ENCODE data around the gene ANKRD36B.
"Not testable (repeated sequence)": the region's sequence is repeated elsewhere in the genome, so short reads cannot be mapped to it uniquely, and the experiment has no call there.

The ANKRD36B gene

DNA sequence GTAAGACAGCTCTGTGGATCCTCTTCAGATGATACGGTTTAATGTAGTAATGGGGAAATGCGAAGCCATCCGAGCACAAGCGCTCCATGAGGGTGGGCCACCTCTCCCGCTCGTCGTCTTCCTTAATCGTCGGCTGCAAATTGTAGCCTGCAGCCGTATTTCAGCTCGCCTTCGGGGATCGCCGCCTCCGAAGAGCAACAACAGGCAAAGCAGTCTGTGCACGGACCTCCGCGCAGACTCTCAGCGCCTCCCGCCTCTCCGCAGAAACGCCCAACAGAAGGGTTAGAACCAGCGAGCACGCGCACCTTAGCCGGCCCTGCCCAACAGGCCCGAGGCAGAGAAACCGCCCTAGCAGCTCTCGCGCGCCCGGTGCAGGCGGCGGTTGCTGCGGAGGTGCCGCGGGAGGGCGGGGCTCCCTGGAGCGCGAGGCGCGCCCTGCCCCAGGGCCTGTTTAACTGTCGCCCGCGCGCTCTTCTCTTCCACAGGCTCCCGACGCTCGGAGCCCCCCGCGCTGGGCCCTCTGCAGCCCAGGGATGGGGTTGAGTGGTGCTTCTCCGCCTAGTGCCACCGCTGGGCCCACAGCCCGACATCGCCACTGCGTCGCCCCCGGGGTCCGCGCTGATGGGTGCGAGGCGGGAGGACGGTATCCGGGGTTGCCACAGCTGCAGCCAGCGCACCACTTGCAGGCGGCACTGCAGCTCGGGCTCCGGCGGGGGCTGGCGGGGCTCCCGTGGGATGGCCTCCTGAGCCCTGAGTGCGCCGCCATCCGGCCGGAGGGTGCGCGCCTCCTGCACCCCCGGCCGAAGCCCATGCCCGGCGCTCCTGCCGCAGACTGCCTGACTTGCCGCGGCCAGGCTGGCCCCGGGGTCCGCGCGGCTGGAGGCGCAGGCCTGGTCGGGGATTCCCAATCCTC, at the start of gene ANKRD36B:
TSS of gene ANKRD36B (minus strand) at position 280 of the 913 bp plus-strand sequence. CDS start at position 88, 192 bp downstream.
- DNase-seq (ENCODE audit: low read depth in 1 of 2, low spot score in 1 of 2) = peak; percentile 44 to 49

DNA sequence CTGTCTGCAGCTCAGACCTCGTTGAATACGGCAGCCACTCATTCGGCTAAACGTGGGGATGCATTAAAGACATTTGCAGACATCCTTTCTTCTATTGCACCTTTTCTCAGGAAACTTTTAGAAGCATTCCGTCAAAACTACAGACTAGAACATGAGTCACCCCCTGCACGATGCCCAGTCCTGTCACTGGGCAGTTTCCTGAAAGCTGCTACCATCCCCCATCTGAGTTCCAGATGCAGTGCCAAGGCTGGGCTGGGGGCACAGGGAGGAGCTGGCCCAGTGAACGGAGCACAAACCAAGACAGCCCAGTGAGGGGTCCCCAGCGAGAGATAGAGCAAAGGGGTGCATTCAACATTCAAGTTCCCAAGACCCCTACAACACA, 36.4 kb upstream of the ANKRD36B start:
- DNase-seq (ENCODE audit: low read depth in 1 of 2, low spot score in 1 of 2) = not testable (repeated sequence)

DNA sequence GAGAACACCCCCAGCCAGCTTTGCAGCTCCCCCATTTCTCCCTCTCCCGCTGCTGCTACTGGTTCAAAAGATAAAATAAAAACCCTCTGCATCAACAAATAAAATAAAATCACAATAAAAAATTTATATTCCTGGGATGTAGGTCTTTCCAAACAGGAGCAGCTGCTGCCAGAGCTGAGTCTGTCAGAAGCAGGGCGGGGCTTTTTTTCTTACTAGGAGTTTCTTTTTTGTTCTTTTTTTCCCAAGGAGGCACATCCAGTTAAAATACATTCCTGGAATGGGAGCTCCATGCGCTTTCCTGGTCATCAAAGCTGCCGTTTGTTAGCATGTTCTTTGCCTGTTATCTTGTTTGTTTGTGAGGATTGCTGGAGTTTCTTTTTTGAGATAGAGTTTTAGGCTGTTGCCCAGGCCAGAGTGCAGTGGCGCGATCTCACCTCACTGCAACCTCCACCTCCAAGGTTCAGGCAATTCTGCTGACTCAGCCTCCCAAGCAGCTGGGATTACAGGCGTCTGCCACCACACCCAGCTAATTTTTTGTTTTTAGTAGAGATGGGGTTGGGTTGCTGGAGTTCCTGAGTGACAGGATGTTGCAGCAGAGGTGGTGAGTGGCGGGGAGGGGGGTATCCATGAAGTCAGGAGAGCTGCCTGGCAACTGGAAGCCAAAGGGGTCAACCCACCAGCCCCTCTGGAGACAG, 35.8 kb upstream of the ANKRD36B start:
- not testable (repeated sequence) for DNase-seq (ENCODE audit: low read depth in 1 of 2, low spot score in 1 of 2)

DNA sequence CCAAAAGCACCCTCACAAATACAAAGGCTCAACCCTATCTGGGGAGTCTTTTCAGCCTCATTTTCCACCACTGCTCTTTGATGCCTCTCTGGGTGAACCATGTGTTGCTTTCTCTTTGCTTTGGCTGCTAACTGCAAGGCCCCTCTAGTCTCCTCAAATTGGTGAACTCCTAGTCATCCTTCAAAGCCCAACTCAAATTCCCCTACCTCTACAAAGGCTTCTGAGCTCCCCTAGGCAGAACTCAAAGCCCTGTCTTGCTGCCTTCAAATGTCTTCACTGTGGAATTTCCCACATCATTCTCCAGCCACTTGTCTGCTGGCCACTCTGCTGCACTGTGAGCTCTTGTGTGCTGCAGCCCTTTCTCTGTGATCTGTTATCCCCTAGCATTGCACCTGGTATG, 33.3 kb upstream of the ANKRD36B start:
- DNase-seq (ENCODE audit: low read depth in 1 of 2, low spot score in 1 of 2) = not testable (repeated sequence)

DNA sequence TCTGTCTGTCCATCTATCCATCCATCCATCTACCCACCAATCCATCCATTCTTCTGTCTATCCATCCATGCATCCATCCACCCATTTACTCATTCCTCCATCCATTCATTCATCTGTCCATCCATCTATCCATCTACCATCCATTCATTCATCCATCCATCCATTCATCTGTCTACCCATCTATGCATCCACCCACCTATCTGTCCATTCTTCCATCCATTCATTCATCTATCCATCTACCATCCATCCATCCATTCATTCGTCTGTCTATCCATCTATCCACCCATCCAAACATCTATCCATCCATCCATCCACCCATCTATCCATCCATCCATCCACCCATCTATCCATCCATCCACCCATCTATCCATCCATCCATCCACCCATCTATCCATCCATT, 30.8 kb upstream of the ANKRD36B start:
- DNase-seq (ENCODE audit: low read depth in 1 of 2, low spot score in 1 of 2) = not testable (repeated sequence)

DNA sequence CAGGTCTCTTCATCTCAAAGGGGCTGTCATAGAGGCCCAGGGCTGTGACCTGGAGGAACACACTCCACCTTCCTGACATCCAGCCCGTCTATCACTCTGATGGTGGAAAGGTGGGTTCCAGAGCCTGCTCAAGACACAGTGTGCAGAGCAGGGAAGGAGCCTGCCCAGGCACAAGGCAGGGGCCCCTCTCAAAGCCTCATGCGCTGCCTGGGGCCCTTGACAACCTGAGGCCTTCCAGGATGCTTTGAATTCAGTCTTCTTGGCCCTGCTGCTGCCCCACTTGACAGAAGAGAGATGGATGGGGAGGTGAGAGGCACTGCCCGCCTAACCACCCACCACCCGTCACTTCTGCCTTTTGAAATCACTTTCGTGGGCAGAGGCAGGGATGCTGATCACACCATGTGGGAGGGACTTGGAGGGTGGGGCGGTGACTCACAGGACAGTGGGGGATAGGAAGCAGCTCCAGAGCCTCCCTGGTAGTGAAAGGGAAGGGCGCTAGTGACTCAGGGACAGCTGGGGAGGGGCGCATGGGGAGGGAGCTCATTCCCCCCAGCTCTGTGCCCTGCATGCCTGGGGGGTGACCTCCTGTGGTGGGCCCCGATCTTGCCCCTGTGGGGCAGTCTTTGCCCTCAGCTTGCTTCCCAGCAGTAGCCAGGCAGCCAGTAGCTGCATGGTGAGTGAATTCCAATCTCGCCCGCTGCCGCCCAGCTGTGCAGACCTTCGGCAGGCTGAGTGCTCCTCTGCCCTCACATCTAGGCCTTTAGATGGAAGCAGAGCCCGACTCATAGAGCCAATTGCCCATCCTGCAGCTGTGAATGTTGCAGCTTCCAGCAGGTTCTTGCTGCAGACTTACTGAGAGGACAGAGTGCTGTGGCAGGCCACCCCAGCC, 29.5 kb upstream of the ANKRD36B start:
- DNase-seq (ENCODE audit: low read depth in 1 of 2, low spot score in 1 of 2) = not testable (repeated sequence)

DNA sequence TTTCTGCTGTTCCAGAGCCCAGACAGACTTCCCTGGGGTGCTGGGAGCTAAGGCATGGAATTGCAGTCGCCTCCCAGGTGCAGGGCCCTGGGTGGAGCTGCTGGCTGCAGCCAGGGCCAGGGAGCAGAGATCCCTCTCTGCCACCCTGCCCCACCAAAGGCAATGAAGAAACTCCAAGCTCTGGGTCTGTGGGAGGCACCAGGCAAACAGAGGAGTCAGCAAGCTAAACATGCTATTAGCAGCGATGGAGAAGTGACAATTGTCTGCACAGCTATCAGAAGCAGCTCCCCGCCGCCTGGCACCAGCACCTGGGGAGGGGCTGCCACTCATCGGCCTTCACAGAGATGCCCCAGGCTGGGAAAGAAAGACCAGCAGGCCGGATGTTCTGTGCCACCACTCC, 28.2 kb upstream of the ANKRD36B start:
- no peak for DNase-seq (ENCODE audit: low read depth in 1 of 2, low spot score in 1 of 2)

DNA sequence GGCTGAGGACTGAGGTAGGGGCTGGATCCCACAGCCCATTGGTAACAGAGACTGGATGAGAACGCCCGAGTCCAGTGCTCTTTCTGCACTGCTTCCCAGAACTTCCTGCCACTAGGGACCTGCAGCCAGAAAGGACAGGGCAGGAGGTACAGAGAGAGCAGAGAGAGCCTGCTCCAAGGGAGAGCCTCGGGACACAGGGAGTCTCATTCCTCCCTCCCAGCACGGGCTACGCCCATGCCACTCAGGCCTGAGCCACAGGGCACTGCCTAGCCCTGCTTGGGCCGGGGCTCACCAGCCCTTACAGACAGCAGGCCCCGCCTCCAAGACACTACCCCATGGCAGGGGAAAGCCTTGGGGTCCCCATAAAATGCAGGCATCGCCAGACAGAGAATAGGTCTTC, 26.1 kb upstream of the ANKRD36B start:
- not testable (repeated sequence) for DNase-seq (ENCODE audit: low read depth in 1 of 2, low spot score in 1 of 2)

DNA sequence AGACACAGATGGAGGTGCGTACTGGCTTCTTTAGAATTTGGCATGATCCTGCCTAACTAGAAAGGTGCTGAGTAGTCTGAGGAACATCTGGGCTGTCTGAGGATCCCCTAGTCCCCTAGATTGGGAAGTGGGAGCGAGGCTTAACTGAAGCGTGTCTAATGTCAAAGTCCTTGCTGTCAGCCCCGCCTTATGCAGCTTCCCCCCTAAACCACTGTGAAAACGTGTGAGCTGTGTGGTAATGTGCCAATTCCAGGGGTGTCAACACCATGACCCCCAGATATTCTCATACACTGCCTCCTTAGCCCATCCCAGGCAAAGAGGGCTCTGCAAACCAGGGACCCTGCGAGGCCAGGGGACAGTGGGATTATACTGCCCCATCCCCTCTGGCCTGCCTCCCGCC, 22.2 kb upstream of the ANKRD36B start:
- DNase-seq (ENCODE audit: low read depth in 1 of 2, low spot score in 1 of 2) = not testable (repeated sequence)

DNA sequence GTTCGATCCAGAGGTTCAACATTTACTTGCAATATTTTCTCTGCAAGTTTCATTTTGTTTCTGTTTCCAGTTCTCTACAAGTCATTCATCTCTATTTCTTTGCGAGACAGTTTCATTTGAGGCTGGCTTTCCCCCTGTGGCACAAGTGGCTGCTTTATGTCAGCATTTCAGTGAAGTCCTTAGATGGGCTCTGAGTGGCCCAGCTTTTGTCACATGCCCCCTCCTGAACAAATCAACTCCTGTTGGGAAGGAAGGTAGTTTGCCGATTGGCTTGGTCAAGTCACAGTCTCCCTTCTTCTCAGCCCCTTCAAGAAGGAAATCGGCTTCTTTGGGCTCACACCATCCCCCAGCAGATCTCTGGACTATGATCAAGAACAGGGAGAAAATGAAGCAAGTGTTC, 19.1 kb upstream of the ANKRD36B start:
- not testable (repeated sequence) for DNase-seq (ENCODE audit: low read depth in 1 of 2, low spot score in 1 of 2)

DNA sequence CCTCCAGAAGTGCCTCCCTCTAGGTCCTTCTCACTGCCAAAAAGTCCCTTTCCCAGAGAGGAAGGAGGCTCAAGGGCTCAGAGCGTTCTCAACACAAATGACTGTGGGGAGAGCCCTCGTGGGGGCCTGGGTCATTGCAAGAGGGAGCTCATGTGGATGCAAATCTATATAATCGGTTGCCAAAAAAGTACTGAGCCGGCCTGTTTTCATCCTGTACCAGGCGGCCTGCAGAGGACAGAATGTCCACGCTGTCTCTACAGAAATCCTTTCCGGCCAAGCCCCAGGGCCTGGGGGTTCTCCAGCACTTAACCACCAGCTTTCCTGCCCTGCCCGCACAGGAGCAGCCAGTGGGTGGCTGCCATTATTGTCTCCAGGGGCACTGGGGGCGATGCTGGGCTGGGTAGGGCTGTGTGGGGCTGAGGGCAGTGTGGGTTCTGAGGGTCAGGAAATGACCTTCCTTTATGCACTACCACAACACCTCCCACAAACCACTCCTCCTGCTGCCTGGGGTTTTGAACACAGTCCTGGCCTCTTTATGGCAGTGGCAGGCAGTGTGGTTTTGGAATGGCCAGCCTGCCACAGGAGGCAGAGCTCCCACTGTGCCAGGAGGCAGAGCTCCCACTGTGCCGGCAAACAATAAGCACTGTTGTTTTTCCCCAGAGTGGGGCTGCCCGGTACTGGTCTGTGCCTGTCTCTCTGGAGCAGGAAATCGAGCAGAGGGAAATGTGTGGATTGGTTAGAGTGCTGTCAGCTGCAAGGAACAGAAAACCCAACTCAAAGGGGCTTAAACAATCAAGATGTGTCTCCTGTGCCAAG, 16.1 kb upstream of the ANKRD36B start:
- not testable (repeated sequence) for DNase-seq (ENCODE audit: low read depth in 1 of 2, low spot score in 1 of 2)

DNA sequence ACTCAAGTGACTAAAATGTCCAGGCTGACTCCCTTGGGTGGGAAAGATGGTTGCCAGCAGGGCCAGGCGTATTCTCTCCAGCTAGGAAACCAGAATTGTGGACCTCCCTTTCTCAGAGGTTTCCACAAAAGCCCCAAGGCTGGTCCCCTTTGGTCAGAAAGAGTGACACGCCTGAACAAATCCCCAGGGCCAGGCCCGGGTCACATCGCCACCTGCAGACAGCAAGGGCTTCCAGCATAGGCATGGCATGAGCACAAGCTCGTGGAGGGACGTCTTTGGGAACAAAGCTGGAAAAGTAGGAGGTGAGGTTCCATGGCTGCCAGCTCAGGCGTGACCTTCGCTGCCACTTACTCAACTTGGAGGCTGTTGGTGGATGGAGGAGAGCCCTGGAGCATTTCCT, 15.4 kb upstream of the ANKRD36B start:
- DNase-seq (ENCODE audit: low read depth in 1 of 2, low spot score in 1 of 2) = not testable (repeated sequence)

DNA sequence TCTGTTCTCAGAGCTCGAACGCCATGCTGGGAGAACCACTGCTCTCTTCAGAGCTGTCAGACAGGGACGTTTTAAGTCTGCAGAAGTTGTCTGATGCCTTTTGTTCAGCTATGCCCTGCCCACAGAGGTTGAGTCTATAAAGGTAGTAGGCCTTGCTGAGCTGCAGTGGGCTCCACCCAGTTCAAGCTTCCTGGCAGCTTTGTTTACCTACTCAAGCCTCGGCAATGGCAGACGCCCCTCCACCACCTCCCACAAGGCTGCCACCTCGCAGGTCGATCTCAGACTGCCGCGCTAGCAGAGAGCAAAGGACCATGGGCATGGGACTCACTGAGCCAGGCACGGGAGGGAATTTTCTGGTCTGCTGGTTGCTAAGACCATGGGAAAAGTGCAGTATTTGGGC, 11.9 kb upstream of the ANKRD36B start:
- not testable (repeated sequence) for DNase-seq (ENCODE audit: low read depth in 1 of 2, low spot score in 1 of 2)

DNA sequence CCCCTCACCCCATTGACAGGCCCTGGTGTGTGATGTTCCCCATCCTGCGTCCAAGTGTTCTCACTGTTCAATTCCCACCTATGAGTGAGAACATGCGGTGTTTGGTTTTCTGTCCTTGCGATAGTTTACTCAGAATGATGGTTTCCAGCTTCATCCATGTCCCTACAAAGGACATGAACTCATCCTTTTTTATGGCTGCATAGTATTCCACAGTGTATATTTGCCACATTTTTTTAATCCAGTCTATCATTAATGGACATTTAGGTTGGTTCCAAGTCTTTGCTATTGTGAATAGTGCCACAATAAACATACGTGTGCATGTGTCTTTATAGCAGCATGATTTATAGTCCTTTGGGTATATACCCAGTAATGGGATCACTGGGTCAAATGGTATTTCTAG, 6.5 kb upstream of the ANKRD36B start:
- DNase-seq (ENCODE audit: low read depth in 1 of 2, low spot score in 1 of 2) = not testable (repeated sequence)

DNA sequence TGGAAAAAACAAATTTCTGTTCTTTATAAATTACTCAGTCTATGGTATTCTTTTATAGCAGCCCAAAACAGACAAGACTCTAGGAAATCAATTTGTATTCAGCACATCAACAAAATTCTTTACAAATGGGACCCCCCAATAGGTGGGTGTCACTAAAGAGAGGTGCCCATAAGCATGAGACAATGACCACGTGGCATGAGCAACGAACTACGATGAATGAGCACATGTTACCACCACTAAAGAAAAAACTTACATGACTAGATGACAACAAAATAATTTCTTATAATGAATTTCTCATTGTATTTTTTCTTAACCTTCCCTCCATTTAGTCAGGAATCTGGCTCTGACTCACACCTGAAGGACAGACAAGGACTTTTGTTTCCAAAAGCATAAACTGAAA, 3.8 kb upstream of the ANKRD36B start:
- not testable (repeated sequence) for DNase-seq (ENCODE audit: low read depth in 1 of 2, low spot score in 1 of 2)

DNA sequence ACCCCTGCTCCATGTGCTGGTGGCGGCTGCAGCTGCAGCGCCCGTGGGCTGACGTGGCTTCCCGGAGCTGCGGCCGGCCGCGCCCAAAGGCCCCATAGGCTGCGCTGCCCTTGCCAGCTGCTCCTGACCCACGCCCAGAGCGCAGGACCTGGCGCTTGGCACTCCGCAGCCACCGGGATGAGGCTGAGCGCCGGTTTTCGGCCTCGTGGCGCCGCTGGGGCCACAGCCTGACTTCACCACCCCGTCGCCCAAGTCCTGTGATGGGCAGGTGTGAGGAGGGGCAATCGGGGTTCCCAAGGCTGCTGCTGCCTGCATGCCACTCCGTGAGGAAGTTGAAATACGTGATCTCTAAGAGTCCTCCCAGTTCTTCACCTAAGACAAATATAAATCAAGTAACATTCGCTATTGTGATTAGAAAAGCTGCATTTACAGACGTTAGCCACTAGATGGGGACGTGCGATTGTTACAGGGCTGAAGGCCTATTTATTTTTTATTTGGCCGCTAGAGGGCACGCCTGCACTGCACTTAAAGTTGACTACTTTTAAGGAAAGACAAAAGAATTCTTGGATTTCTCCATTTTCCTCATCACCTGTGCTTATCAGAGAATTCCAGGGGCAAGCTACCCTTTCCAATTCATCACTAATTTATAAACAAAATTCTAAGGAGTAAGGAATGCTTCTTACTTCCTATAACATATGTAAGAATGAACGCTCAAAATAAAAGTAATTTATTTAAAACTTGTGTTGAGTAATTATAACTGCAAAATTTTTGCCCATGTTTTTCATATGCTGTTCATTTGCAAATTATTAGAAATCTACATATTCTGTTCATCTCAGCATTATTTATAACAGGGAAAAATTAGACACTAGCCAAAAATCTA, 1.1 kb upstream of the ANKRD36B start:
- DNase-seq (ENCODE audit: low read depth in 1 of 2, low spot score in 1 of 2) = peak; percentile 26 to 47

DNA sequence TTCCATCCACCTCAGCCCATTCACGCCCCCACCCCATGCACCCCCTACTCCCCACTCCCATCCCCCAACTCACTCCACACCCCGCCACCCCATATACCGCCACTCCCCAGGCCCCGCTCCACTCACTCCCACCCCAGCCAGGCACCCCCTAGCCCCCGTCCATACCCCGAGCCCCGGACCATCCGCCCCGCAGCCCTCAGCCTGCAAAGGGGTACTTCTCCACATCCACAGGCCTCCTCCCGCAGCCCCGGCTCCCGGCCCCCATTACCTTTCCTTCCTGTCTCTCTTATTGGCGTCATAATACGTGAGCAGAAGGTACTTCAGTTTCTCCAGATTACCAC, 450 bp downstream of the ANKRD36B start:
- not testable (repeated sequence) for DNase-seq (ENCODE audit: low read depth in 1 of 2, low spot score in 1 of 2)

DNA sequence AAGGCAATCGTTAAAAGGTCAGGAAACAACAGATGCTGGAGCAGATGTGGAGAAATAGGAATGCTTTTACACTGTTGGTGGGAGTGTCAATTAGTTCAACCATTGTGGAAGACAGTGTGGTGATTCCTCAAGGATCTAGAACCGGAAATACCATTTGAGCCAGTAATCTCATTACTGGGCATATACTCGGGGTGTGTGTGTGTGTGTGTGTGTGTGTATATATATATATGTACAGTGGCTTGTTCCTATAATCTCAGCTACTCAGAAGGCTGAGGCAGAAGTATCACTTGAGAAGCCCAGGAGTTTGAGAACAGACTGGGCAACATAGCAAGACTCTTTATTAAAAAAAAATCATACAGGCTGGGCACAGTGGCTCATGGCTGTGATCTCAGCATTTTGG, 24.0 kb downstream of the ANKRD36B start:
- DNase-seq (ENCODE audit: low read depth in 1 of 2, low spot score in 1 of 2) = not testable (repeated sequence)

DNA sequence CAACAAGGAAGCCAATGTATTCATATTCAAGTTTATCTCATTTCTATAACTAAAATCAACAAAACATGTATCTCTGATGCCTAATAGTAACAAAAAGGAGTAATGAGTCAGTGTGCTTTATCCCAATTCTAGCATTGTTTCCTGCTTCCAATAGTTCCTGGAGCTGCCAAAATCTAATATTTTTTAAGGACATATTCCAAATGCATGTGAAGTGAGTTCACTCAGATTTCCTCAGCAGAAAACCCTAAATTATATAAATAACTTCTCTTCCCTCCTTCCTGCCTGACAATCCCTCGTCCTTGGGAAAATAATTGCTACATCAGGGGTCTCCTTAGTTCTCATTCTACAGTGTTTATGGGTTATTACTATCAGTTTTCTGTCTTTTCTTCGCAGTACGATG, 37.3 kb downstream of the ANKRD36B start:
- not testable (repeated sequence) for DNase-seq (ENCODE audit: low read depth in 1 of 2, low spot score in 1 of 2)

Measured in stimulated activated CD4-positive, alpha-beta T cell treated with anti-CD3 and anti-CD28 coated beads, Interleukin-15, amount 100 ng/mL, for 1 hour (primary cell).